Spleen (tissue), 7 donors: ENCODE measurements around the gene RNF114.

Experiments
- POLR2A ChIP-seq, 3 donors: fragments of 450-650 bp; IDR thresholded peaks; one replicate each; pipeline ENCODE4 v1.5.1; 2017; ENCODE audit warnings: antibody characterized with exemption in 3 of 3, mild to moderate bottlenecking in 1 of 3
- POLR2AphosphoS5 ChIP-seq, 3 donors: sonication (generic); formaldehyde crosslinking; IDR thresholded peaks; one replicate each; pipeline ENCODE4 v1.5.1; 2017; ENCODE audit warnings: antibody characterized with exemption in 3 of 3
- TF ChIP-seq, protein P1 (sequence below), 11 experiments: fragments of 200-600 bp in 7 of 11; fragments of 450-650 bp in 4 of 11; sonication (generic) in 4 of 11; IDR thresholded peaks in 8 of 11; conservative IDR thresholded peaks in 3 of 11; 1 replicate in 7 of 11; 2 replicates in 4 of 11; pipeline versions ENCODE4 v1.4.0 to v1.8.0; 2016 to 2021; ENCODE audit warnings: antibody characterized with exemption in 11 of 11, inconsistent platforms in 4 of 11, mild to moderate bottlenecking in 1 of 11
- donor health status: DM: no; HTN: no; CAD: no; lungs with moderate emphysema.
- donor health status: DM: no; HTN: no; CAD: no.
- donor health status: DM: no; HTN: no; CAD: no.

DNA sequence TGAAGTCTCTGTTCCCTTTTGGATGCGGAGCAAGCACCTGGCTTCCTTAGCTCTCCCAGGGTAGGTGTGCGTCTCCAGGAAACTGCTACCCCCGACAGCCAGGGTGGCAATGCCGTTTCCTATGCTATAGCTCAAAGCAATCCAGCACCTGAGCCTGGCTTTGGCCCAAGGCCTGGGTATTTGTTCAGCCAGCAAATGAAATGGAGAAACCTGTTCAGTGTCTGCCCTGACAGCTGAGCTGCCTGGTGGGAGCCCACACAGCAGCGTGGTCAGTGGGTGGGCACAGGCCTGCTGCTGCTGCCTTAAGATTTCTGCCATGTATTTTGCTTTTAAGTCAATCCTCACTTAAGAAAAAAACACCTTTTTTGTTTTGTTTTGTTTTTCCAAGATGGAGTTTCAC is 34.6 kb upstream of the RNF114 start:
- TF ChIP-seq, protein P1, sequence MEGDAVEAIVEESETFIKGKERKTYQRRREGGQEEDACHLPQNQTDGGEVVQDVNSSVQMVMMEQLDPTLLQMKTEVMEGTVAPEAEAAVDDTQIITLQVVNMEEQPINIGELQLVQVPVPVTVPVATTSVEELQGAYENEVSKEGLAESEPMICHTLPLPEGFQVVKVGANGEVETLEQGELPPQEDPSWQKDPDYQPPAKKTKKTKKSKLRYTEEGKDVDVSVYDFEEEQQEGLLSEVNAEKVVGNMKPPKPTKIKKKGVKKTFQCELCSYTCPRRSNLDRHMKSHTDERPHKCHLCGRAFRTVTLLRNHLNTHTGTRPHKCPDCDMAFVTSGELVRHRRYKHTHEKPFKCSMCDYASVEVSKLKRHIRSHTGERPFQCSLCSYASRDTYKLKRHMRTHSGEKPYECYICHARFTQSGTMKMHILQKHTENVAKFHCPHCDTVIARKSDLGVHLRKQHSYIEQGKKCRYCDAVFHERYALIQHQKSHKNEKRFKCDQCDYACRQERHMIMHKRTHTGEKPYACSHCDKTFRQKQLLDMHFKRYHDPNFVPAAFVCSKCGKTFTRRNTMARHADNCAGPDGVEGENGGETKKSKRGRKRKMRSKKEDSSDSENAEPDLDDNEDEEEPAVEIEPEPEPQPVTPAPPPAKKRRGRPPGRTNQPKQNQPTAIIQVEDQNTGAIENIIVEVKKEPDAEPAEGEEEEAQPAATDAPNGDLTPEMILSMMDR (IDR thresholded peaks at IDR 0.05 in 8 of 11, conservative IDR thresholded peaks at IDR 0.05 in 3 of 11): no peak
- no peak for TF ChIP-seq POLR2AphosphoS5 (IDR thresholded peaks at IDR 0.05)
- no peak for TF ChIP-seq POLR2A (IDR thresholded peaks at IDR 0.05)
